ENCODE results near the gene ADCK1. TPM values are rescaled to one million over a fixed set of nuclear protein-coding genes. Genes with fewer than 3 reads are reported as not detected.

The ADCK1 gene
- total RNA-seq, 2 donors from 2014 or later: 2.6 to 26.4 TPM

- no peaks in the 10 kb centered on the region for H3K36me3 ChIP-seq (replicated peaks in 1 of 2; ENCODE audit: insufficient read depth in 1 of 2, low read depth in 2 of 2)
- no peaks in the 10 kb centered on the region for H3K9me3 ChIP-seq
- ATAC-seq (no peak), DNase-seq (no peak)
- intact Hi-C loops (cut with DNase I): no loop called here
- H3K4me3 ChIP-seq: no peak overlapping the region
- peaks cover 10% of the 10 kb centered on the region for H3K4me1 ChIP-seq
- H3K27ac ChIP-seq: no peak overlapping the region
- no peaks in the 10 kb centered on the region for H3K27me3 ChIP-seq
- WGBS, 2 donors: 87 to 96% methylated on average over 4 of the region's 4 CpGs
- TF ChIP-seq CTCF (IDR thresholded peaks at IDR 0.05): no peak
- no peak for TF ChIP-seq POLR2A (IDR thresholded peaks at IDR 0.05)
These were observed 165.1 kb downstream of the ADCK1 start for GRCh38 chr14:77965050-77965449.

- 1 to 16% methylated on average over 12 to 32 of the region's 35 CpGs for WGBS, 2 donors
- intact Hi-C loops (cut with DNase I): no loop called here
- Histone ChIP-seq H3K4me3 (no peak overlapping the region), H3K27me3 (no peaks in the 10 kb centered on the region), H3K4me1 (peaks cover 10% of the 10 kb centered on the region), H3K27ac (no peak overlapping the region), H3K36me3 (replicated peaks in 1 of 2; ENCODE audit: insufficient read depth in 1 of 2, low read depth in 2 of 2) (no peaks in the 10 kb centered on the region), H3K9me3 (no peaks in the 10 kb centered on the region)
- DNase-seq (peak; percentile 13 to 54 (median 34)), ATAC-seq (peak; percentile 66)
- TF ChIP-seq POLR2A (IDR thresholded peaks at IDR 0.05) (peak in 1 of 3 donors; percentile 28), CTCF (IDR thresholded peaks at IDR 0.05) (no peak)
These were observed 166.1 kb downstream of the ADCK1 start for GRCh38 chr14:77965919-77966435.

GRCh38 chr14:77967110-77967509 lies 167.2 kb downstream of the ADCK1 start:
- ATAC-seq (no peak), DNase-seq (no peak)
- no peak overlapping the region for H3K27ac ChIP-seq
- WGBS, 2 donors: 90 to 94% methylated on average over 1 of the region's 1 CpG
- intact Hi-C loops (cut with DNase I): no loop called here
- peaks cover 10% of the 10 kb centered on the region for H3K4me1 ChIP-seq
- H3K36me3 ChIP-seq (replicated peaks in 1 of 2; ENCODE audit: insufficient read depth in 1 of 2, low read depth in 2 of 2): no peaks in the 10 kb centered on the region
- no peaks in the 10 kb centered on the region for H3K27me3 ChIP-seq
- no peak overlapping the region for H3K4me3 ChIP-seq
- TF ChIP-seq POLR2A (IDR thresholded peaks at IDR 0.05) (no peak), CTCF (IDR thresholded peaks at IDR 0.05) (no peak)
- H3K9me3 ChIP-seq: no peaks in the 10 kb centered on the region

GRCh38 chr14:77970646-77971045 lies 170.7 kb downstream of the ADCK1 start:
- H3K27ac ChIP-seq: no peak overlapping the region
- DNase-seq: no peak
- no peak for ATAC-seq
- 93% methylated on average over 3 of the region's 3 CpGs for WGBS, 2 donors
- no peaks in the 10 kb centered on the region for H3K36me3 ChIP-seq (replicated peaks in 1 of 2; ENCODE audit: insufficient read depth in 1 of 2, low read depth in 2 of 2)
- TF ChIP-seq CTCF (IDR thresholded peaks at IDR 0.05) (no peak), POLR2A (IDR thresholded peaks at IDR 0.05) (no peak)
- no peak overlapping the region for H3K4me3 ChIP-seq
- peaks cover 8% of the 10 kb centered on the region for H3K4me1 ChIP-seq
- H3K9me3 ChIP-seq: no peaks in the 10 kb centered on the region
- H3K27me3 ChIP-seq: no peaks in the 10 kb centered on the region
- intact Hi-C loops (cut with DNase I): no loop called here

GRCh38 chr14:77973246-77973645 lies 173.3 kb downstream of the ADCK1 start:
- WGBS, 2 donors: 93 to 95% methylated on average over 5 of the region's 5 CpGs
- H3K27ac ChIP-seq: no peak overlapping the region
- intact Hi-C loops (cut with DNase I): no loop called here

More at GRCh38 chr14:77973246-77973645, 173.3 kb downstream of the ADCK1 start:
- no peaks in the 10 kb centered on the region for H3K27me3 ChIP-seq
- ATAC-seq: no peak
- H3K36me3 ChIP-seq (replicated peaks in 1 of 2; ENCODE audit: insufficient read depth in 1 of 2, low read depth in 2 of 2): no peaks in the 10 kb centered on the region
- no peaks in the 10 kb centered on the region for H3K4me1 ChIP-seq
- H3K9me3 ChIP-seq: no peaks in the 10 kb centered on the region
- no peak for DNase-seq
- no peak overlapping the region for H3K4me3 ChIP-seq
- TF ChIP-seq CTCF (IDR thresholded peaks at IDR 0.05): no peak
- no peak for TF ChIP-seq POLR2A (IDR thresholded peaks at IDR 0.05)
